Measurements from ENCODE around the gene HEATR5A.

Gene HEATR5A

GRCh38 chr14:31419179-31419966 is 977 bp downstream of the HEATR5A start:
- Mint-ChIP-seq H3K9me3 (no peaks in the 10 kb centered on the region), H3K4me3 (peak overlapping the region; percentile 97), H3K27me3 (no peaks in the 10 kb centered on the region), H3K36me3 (ENCODE audit: insufficient read depth) (peaks cover 10% of the 10 kb centered on the region), H3K4me1 (peaks cover 28% of the 10 kb centered on the region), H3K27ac (ENCODE audit: low read depth) (peak overlapping the region; percentile 6)
- DNase-seq (ENCODE audit: low spot score in 2 of 2): no peak
- no peak for ATAC-seq (replicated peaks; ENCODE audit: extremely low read depth, poor library complexity, severe bottlenecking)

- ATAC-seq (replicated peaks; ENCODE audit: extremely low read depth, poor library complexity, severe bottlenecking): no peak
- Mint-ChIP-seq H3K9me3 (no peaks in the 10 kb centered on the region), H3K4me3 (no peak overlapping the region), H3K4me1 (peaks cover 34% of the 10 kb centered on the region), H3K36me3 (ENCODE audit: insufficient read depth) (peaks cover 10% of the 10 kb centered on the region), H3K27me3 (no peaks in the 10 kb centered on the region), H3K27ac (ENCODE audit: low read depth) (no peak overlapping the region)
- no peak for DNase-seq (ENCODE audit: low spot score in 2 of 2)
Observed at GRCh38 chr14:31418440-31418839, 1.9 kb downstream of the HEATR5A start.

- H3K27me3 Mint-ChIP-seq: no peaks in the 10 kb centered on the region
- H3K27ac Mint-ChIP-seq (ENCODE audit: low read depth): peak overlapping the region; percentile 85
- H3K4me3 Mint-ChIP-seq: no peak overlapping the region
- no peaks in the 10 kb centered on the region for H3K9me3 Mint-ChIP-seq
- H3K4me1 Mint-ChIP-seq: peaks cover 16% of the 10 kb centered on the region
- peaks cover 2% of the 10 kb centered on the region for H3K36me3 Mint-ChIP-seq (ENCODE audit: insufficient read depth)
- no peak for ATAC-seq (replicated peaks; ENCODE audit: extremely low read depth, poor library complexity, severe bottlenecking)
- no peak for DNase-seq (ENCODE audit: low spot score in 2 of 2)
Observed at GRCh38 chr14:31414190-31414833, 6.0 kb downstream of the HEATR5A start.

- Mint-ChIP-seq H3K27ac (ENCODE audit: low read depth) (no peak overlapping the region), H3K27me3 (no peaks in the 10 kb centered on the region), H3K9me3 (no peaks in the 10 kb centered on the region), H3K4me1 (peaks cover 7% of the 10 kb centered on the region), H3K36me3 (ENCODE audit: insufficient read depth) (peaks cover 2% of the 10 kb centered on the region), H3K4me3 (no peak overlapping the region)
- ATAC-seq (replicated peaks; ENCODE audit: extremely low read depth, poor library complexity, severe bottlenecking): no peak
- no peak for DNase-seq (ENCODE audit: low spot score in 2 of 2)
Observed at GRCh38 chr14:31411218-31411727, 9.1 kb downstream of the HEATR5A start.

- Mint-ChIP-seq H3K27ac (ENCODE audit: low read depth) (no peak overlapping the region), H3K36me3 (ENCODE audit: insufficient read depth) (peaks cover 2% of the 10 kb centered on the region), H3K4me1 (peaks cover 7% of the 10 kb centered on the region), H3K27me3 (no peaks in the 10 kb centered on the region), H3K4me3 (no peak overlapping the region), H3K9me3 (no peaks in the 10 kb centered on the region)
- no peak for ATAC-seq (replicated peaks; ENCODE audit: extremely low read depth, poor library complexity, severe bottlenecking)
- no peak for DNase-seq (ENCODE audit: low spot score in 2 of 2)
Observed at GRCh38 chr14:31410048-31410650, 10.2 kb downstream of the HEATR5A start.

DNA sequence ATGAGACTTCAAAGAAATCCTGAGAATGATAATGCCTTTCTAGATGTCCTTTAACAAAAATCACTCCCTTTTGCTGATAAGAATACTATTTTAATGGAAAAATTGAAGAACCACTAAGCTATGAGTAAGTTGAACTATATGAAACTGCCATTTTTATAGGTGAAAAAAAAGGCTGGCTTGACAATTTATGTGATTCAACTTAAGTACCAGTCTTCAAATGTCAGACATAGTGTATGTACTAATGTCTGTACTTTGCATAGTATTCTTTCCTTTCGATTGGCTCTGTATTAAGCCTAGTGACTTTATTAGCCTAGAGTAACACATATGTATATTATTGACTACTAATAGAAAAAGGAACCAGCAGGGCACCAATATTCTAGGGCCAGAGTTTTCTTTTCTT is 11.9 kb downstream of the HEATR5A start:
- H3K36me3 Mint-ChIP-seq (ENCODE audit: insufficient read depth): peaks cover 2% of the 10 kb centered on the region
- DNase-seq (ENCODE audit: low spot score in 2 of 2) (no peak), ATAC-seq (replicated peaks; ENCODE audit: extremely low read depth, poor library complexity, severe bottlenecking) (no peak)
- no peak overlapping the region for H3K4me3 Mint-ChIP-seq
- no peaks in the 10 kb centered on the region for H3K27me3 Mint-ChIP-seq
- H3K4me1 Mint-ChIP-seq: no peaks in the 10 kb centered on the region
- H3K9me3 Mint-ChIP-seq: no peaks in the 10 kb centered on the region
- no peak overlapping the region for H3K27ac Mint-ChIP-seq (ENCODE audit: low read depth)

DNA sequence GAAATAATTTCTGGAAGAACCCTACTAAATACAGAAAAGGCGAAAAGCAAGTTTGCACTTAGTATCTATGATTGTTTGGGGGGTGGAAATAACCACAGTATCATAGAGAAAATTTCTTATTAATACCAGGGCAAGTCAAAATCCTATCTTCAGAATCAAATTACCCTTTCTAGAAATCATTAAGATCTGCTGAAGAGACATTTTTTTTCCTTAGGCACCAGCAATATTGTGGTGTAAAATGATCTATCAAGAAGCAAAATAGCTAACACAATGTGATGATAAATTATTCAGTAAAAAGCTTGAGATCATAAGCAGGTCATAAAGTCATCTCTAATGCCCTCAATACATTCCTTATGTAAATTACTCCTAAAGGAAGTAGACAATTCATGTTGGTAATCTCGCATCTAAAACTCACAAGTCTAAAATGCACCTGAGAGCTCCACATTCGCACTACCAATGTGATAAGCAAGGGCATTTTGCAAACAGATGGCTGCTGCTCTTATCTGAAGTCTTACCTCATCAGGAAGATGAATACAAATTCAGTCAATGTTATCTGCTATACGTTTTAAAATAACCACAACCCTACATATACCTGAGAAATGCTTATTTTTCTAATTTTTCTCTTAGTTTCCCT is 14.6 kb downstream of the HEATR5A start:
- no peaks in the 10 kb centered on the region for H3K9me3 Mint-ChIP-seq
- ATAC-seq (replicated peaks; ENCODE audit: extremely low read depth, poor library complexity, severe bottlenecking): no peak
- H3K36me3 Mint-ChIP-seq (ENCODE audit: insufficient read depth): peaks cover 3% of the 10 kb centered on the region
- no peak overlapping the region for H3K27ac Mint-ChIP-seq (ENCODE audit: low read depth)
- H3K4me3 Mint-ChIP-seq: no peak overlapping the region
- no peak for DNase-seq (ENCODE audit: low spot score in 2 of 2)
- peaks cover 5% of the 10 kb centered on the region for H3K4me1 Mint-ChIP-seq
- no peaks in the 10 kb centered on the region for H3K27me3 Mint-ChIP-seq

- no peak for DNase-seq (ENCODE audit: low spot score in 2 of 2)
- Mint-ChIP-seq H3K27me3 (no peaks in the 10 kb centered on the region), H3K4me3 (no peak overlapping the region), H3K9me3 (no peaks in the 10 kb centered on the region), H3K36me3 (ENCODE audit: insufficient read depth) (peaks cover 4% of the 10 kb centered on the region), H3K27ac (ENCODE audit: low read depth) (no peak overlapping the region), H3K4me1 (peaks cover 7% of the 10 kb centered on the region)
- no peak for ATAC-seq (replicated peaks; ENCODE audit: extremely low read depth, poor library complexity, severe bottlenecking)
Observed at GRCh38 chr14:31405106-31405505, 15.2 kb downstream of the HEATR5A start.

DNA sequence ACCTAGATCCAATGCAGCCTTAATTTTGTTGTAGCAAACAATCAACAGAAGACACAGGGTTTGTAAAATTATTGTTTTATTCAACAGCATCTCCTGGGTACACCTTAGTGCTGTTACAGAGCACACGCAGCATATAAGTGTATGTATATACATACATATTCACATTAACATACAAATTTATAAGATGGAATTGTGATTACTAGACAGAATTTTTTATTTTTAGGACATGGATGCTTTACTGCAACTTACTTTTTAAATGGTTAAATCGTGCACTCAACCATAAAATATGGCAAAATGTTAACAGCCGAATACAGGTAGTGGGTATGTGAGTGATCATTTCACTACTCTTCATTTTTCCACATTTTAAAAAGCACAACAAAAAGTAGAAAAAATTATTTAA is 16.6 kb downstream of the HEATR5A start:
- H3K4me1 Mint-ChIP-seq: peaks cover 9% of the 10 kb centered on the region
- no peaks in the 10 kb centered on the region for H3K9me3 Mint-ChIP-seq
- no peaks in the 10 kb centered on the region for H3K27me3 Mint-ChIP-seq
- ATAC-seq (replicated peaks; ENCODE audit: extremely low read depth, poor library complexity, severe bottlenecking) (no peak), DNase-seq (ENCODE audit: low spot score in 2 of 2) (no peak)
- no peak overlapping the region for H3K27ac Mint-ChIP-seq (ENCODE audit: low read depth)
- no peak overlapping the region for H3K4me3 Mint-ChIP-seq
- H3K36me3 Mint-ChIP-seq (ENCODE audit: insufficient read depth): peaks cover 5% of the 10 kb centered on the region

DNA sequence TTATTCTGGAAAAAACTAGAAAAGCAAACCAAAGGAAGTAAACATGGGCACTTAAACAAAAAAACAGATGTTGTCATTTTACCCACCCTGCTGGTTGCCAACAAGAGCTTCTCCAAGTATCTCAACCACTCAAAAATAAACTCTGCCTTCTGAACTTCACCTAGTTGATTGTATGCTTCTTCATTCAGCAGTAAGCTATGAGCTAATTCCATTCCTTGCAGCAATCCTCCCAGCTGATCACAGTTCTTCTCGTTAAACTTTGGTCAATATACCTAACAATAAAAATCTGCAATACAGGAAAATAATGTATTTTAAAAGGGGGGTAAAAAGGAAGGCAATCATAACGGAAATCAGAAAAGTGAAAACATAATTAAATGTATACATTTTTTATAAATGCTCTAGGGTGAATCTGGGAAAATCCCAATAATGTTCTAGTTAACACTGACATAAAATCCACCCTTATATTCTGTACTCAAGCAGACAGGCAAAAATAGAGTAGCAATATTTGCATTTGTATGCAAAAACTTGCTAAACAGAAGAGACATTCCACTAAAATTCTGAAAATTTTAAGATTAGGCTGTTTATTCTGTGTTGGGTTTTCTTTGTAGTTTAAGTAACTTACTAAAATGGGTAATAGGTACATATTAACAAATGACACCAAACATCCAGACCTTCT is 17.4 kb downstream of the HEATR5A start:
- no peaks in the 10 kb centered on the region for H3K27me3 Mint-ChIP-seq
- H3K4me1 Mint-ChIP-seq: peaks cover 9% of the 10 kb centered on the region
- no peak overlapping the region for H3K4me3 Mint-ChIP-seq
- no peak for ATAC-seq (replicated peaks; ENCODE audit: extremely low read depth, poor library complexity, severe bottlenecking)
- H3K27ac Mint-ChIP-seq (ENCODE audit: low read depth): no peak overlapping the region
- H3K36me3 Mint-ChIP-seq (ENCODE audit: insufficient read depth): peaks cover 5% of the 10 kb centered on the region
- H3K9me3 Mint-ChIP-seq: no peaks in the 10 kb centered on the region
- DNase-seq (ENCODE audit: low spot score in 2 of 2): no peak

DNA sequence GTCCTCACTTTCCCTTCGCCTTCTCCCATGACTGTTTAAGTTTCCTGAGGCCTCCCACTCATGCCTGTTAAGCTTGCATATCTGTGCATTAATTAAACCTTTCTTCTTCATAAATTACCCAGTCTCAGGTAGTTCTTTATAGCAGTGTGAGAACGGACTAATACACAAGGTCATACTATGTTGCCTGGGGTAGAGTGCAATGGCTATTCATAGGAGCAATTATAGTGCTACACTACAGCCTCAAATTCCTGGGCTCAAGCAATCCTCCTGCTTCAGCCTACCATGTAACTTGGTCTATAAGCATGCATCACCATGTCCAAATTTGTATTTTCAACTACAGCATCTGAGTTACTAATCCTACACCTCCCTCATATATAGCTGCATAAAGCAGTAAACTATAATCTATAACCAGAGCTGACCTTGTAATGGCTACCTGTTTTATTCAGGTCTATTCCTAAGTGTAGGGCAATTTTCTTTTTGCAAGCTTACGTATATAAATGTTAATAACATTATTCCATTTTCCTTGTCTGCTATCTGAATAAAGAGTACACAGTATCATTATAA is 18.9 kb downstream of the HEATR5A start:
- ATAC-seq (replicated peaks; ENCODE audit: extremely low read depth, poor library complexity, severe bottlenecking): no peak
- no peak overlapping the region for H3K27ac Mint-ChIP-seq (ENCODE audit: low read depth)
- H3K4me1 Mint-ChIP-seq: peaks cover 9% of the 10 kb centered on the region
- no peaks in the 10 kb centered on the region for H3K27me3 Mint-ChIP-seq
- DNase-seq (ENCODE audit: low spot score in 2 of 2): no peak
- H3K4me3 Mint-ChIP-seq: no peak overlapping the region
- H3K9me3 Mint-ChIP-seq: no peaks in the 10 kb centered on the region
- peaks cover 9% of the 10 kb centered on the region for H3K36me3 Mint-ChIP-seq (ENCODE audit: insufficient read depth)

All from central memory CD8-positive, alpha-beta T cell (primary cell).